Endothelial cell (in vitro differentiated cells): ENCODE results near the gene G3BP2. TPM values are rescaled to one million over a fixed set of nuclear protein-coding genes. Genes with fewer than 3 reads are reported as not detected.

Experiments used
- DNase-seq: peaks from one replicate; pipeline ENCODE4 v3.0.0; 2021; ENCODE audit warnings: low spot score
- H3K27ac Mint-ChIP-seq: one replicate; pipeline ENCODE4 v1.8.0; 2021; ENCODE audit warnings: mixed read lengths, inconsistent platforms; ENCODE audit not compliant: unreplicated experiment
- H3K27me3 Mint-ChIP-seq: one replicate; pipeline ENCODE4 v1.8.0; 2021; ENCODE audit warnings: mild to moderate bottlenecking, moderate library complexity, mixed read lengths, inconsistent platforms; ENCODE audit not compliant: unreplicated experiment
- H3K36me3 Mint-ChIP-seq: one replicate; pipeline ENCODE4 v1.8.0; 2021; ENCODE audit warnings: mild to moderate bottlenecking, low read depth, mixed read lengths, inconsistent platforms; ENCODE audit not compliant: unreplicated experiment
- H3K4me1 Mint-ChIP-seq: one replicate; pipeline ENCODE4 v1.8.0; 2021; ENCODE audit warnings: mild to moderate bottlenecking, mixed read lengths, inconsistent platforms; ENCODE audit not compliant: unreplicated experiment
- H3K4me3 Mint-ChIP-seq: one replicate; pipeline ENCODE4 v1.8.0; 2021; ENCODE audit warnings: mild to moderate bottlenecking, mixed read lengths, inconsistent platforms; ENCODE audit not compliant: unreplicated experiment
- H3K9me3 Mint-ChIP-seq: one replicate; pipeline ENCODE4 v1.8.0; 2021; ENCODE audit warnings: mixed read lengths, inconsistent platforms; ENCODE audit not compliant: unreplicated experiment
- CTCF ChIP-seq: fragments of 200-600 bp; sonication (generic); IDR thresholded peaks from one replicate; pipeline ENCODE4 v1.5.0; 2021; ENCODE audit warnings: antibody characterized with exemption; ENCODE audit not compliant: unreplicated experiment
- total RNA-seq: library from RNA; stranded (reverse); fragmentation: NEBNext Ultra II Directional; extraction: Animal tissue kit (Norgen Biotek cat#: 25700); gene quantifications from one replicate; pipeline ENCODE4 v1.2.1, GENCODE V29; 2021; ENCODE audit not compliant: unreplicated experiment

The G3BP2 gene
- total RNA-seq, 1 donor from 2014 or later, result 209 TPM

GRCh38 chr4:75658876-75659275 is 14.3 kb downstream of the G3BP2 start:
- Mint-ChIP-seq H3K4me3 (no peak overlapping the region), H3K27ac (peak overlapping the region; percentile 65), H3K36me3 (peaks cover 24% of the 10 kb centered on the region), H3K4me1 (no peaks in the 10 kb centered on the region), H3K9me3 (no peaks in the 10 kb centered on the region), H3K27me3 (no peaks in the 10 kb centered on the region)
- no peak for DNase-seq
- no peak for TF ChIP-seq CTCF

- no peak for TF ChIP-seq CTCF
- H3K27ac Mint-ChIP-seq, result no peak overlapping the region
- H3K4me1 Mint-ChIP-seq, result no peaks in the 10 kb centered on the region
- H3K9me3 Mint-ChIP-seq, result no peaks in the 10 kb centered on the region
- H3K27me3 Mint-ChIP-seq, result no peaks in the 10 kb centered on the region
- no peak overlapping the region for H3K4me3 Mint-ChIP-seq
- no peak for DNase-seq
- H3K36me3 Mint-ChIP-seq, result peaks cover 20% of the 10 kb centered on the region
Measured at GRCh38 chr4:75655562-75655961, 17.6 kb downstream of the G3BP2 start.

GRCh38 chr4:75654905-75655304 is 18.3 kb downstream of the G3BP2 start:
- H3K27me3 Mint-ChIP-seq, result no peaks in the 10 kb centered on the region
- H3K4me3 Mint-ChIP-seq, result no peak overlapping the region
- no peak for DNase-seq
- no peaks in the 10 kb centered on the region for H3K9me3 Mint-ChIP-seq
- no peak for TF ChIP-seq CTCF
- H3K4me1 Mint-ChIP-seq, result no peaks in the 10 kb centered on the region
- no peak overlapping the region for H3K27ac Mint-ChIP-seq
- H3K36me3 Mint-ChIP-seq, result peaks cover 20% of the 10 kb centered on the region

- Mint-ChIP-seq H3K27ac (no peak overlapping the region), H3K9me3 (no peaks in the 10 kb centered on the region), H3K36me3 (peaks cover 20% of the 10 kb centered on the region), H3K27me3 (no peaks in the 10 kb centered on the region), H3K4me3 (no peak overlapping the region), H3K4me1 (no peaks in the 10 kb centered on the region)
- DNase-seq, result peak; percentile 18
- peak; percentile 31 for TF ChIP-seq CTCF
Measured at GRCh38 chr4:75653845-75654503, 19.2 kb downstream of the G3BP2 start.

GRCh38 chr4:75644095-75644494 is 29.1 kb downstream of the G3BP2 start:
- Mint-ChIP-seq H3K27me3 (peaks cover 3% of the 10 kb centered on the region), H3K36me3 (peaks cover 26% of the 10 kb centered on the region), H3K9me3 (no peaks in the 10 kb centered on the region), H3K4me3 (peak overlapping the region; percentile 37), H3K27ac (peak overlapping the region; percentile 38), H3K4me1 (no peaks in the 10 kb centered on the region)
- TF ChIP-seq CTCF, result no peak
- no peak for DNase-seq
